GM04503 (cell line): ENCODE data around the gene RAB4A.

Source experiments
- DNase-seq: peaks from one replicate; pipeline ENCODE4 v3.0.0-alpha.2; 2012; ENCODE audit warnings: low read depth

Gene RAB4A

GRCh38 chr1:229339086-229339485 lies 68.2 kb downstream of the RAB4A start:
- DNase-seq: no peak

GRCh38 chr1:229339520-229339919 lies 68.6 kb downstream of the RAB4A start:
- no peak for DNase-seq

- no peak for DNase-seq
Observed at GRCh38 chr1:229340496-229340895, 69.6 kb downstream of the RAB4A start.

- no peak for DNase-seq
Observed at GRCh38 chr1:229341774-229342655, 71.1 kb downstream of the RAB4A start.

GRCh38 chr1:229342656-229343569 lies 72.0 kb downstream of the RAB4A start, which contains the start of gene CCSAP:
Gene CCSAP, minus strand, starts transcription at chr1:229343047. Its CDS starts 582 bp downstream, at chr1:229342465.
- DNase-seq: no peak

- DNase-seq: no peak
Observed at GRCh38 chr1:229344139-229344538, 73.2 kb downstream of the RAB4A start.

GRCh38 chr1:229344937-229345684 lies 74.2 kb downstream of the RAB4A start:
- no peak for DNase-seq

GRCh38 chr1:229347528-229347927 lies 76.6 kb downstream of the RAB4A start:
- DNase-seq: no peak

- DNase-seq: no peak
Observed at GRCh38 chr1:229349463-229350385, 78.8 kb downstream of the RAB4A start.

- DNase-seq: no peak
Observed at GRCh38 chr1:229352975-229353374, 82.1 kb downstream of the RAB4A start.

GRCh38 chr1:229354226-229354625 lies 83.3 kb downstream of the RAB4A start:
- no peak for DNase-seq
